Measurements from ENCODE around the gene SMIM34. TPM values are rescaled to one million over a fixed set of nuclear protein-coding genes. Genes with fewer than 3 reads are reported as not detected.
"Not testable (repeated sequence)": the region's sequence is repeated elsewhere in the genome, so short reads cannot be mapped to it uniquely, and the experiment has no call there.

The SMIM34 gene
- total RNA-seq, 2 donors from 2014 or later = not detected

GRCh38 chr21:34404742-34405141, 19.0 kb downstream of the SMIM34 start:
- not testable (repeated sequence) for ATAC-seq (replicated peaks); H3K27ac Mint-ChIP-seq; H3K27me3 Mint-ChIP-seq; H3K4me3 Mint-ChIP-seq; H3K36me3 Mint-ChIP-seq (ENCODE audit: low read depth); H3K9me3 Mint-ChIP-seq; H3K4me1 Mint-ChIP-seq

GRCh38 chr21:34400522-34400921, 23.2 kb downstream of the SMIM34 start:
- H3K4me1 Mint-ChIP-seq; H3K4me3 Mint-ChIP-seq; H3K27ac Mint-ChIP-seq; H3K36me3 Mint-ChIP-seq (ENCODE audit: low read depth); H3K27me3 Mint-ChIP-seq; H3K9me3 Mint-ChIP-seq: not testable (repeated sequence)
- peak; percentile 54 for ATAC-seq (replicated peaks)

DNA sequence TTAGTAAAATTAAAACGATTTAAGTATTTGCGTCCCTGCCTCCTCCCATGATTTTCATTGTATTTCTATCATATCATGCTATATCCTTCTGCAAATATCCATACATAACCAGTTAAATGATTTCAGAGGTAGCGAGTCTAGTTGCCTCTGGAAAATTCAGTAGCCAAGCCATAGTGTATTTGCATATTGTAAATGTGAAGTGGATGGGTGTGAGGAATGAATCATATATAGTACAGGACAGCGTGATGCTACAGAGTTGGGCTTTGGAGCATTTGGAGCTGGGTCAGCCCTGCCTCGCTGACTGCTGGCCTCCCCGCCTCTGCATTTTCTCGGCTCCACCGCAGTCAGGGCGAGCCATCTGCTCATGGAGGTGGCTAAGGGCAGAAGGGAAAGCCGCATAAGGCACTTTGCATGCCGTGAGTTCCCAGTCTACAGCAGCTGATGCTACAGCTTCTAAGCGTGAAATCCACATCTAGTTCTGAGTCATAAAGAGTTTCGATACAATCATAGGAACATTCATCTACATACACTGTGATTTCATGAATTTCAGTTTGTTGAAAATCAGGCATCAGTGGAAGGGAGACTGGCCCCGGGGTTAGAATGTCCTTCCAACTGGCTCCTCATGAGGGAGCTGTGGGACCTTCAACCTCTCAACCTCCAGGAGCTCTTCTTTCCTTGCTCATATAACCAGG, 39.9 kb downstream of the SMIM34 start:
- H3K27ac Mint-ChIP-seq; H3K4me3 Mint-ChIP-seq; H3K9me3 Mint-ChIP-seq; H3K27me3 Mint-ChIP-seq; H3K36me3 Mint-ChIP-seq (ENCODE audit: low read depth); H3K4me1 Mint-ChIP-seq: not testable (repeated sequence)
- ATAC-seq (replicated peaks) = peak; percentile 96

- not testable (repeated sequence) for H3K36me3 Mint-ChIP-seq (ENCODE audit: low read depth); H3K9me3 Mint-ChIP-seq; H3K4me3 Mint-ChIP-seq; H3K4me1 Mint-ChIP-seq; ATAC-seq (replicated peaks); H3K27me3 Mint-ChIP-seq; H3K27ac Mint-ChIP-seq
These were observed 40.6 kb downstream of the SMIM34 start for GRCh38 chr21:34383138-34383537.

DNA sequence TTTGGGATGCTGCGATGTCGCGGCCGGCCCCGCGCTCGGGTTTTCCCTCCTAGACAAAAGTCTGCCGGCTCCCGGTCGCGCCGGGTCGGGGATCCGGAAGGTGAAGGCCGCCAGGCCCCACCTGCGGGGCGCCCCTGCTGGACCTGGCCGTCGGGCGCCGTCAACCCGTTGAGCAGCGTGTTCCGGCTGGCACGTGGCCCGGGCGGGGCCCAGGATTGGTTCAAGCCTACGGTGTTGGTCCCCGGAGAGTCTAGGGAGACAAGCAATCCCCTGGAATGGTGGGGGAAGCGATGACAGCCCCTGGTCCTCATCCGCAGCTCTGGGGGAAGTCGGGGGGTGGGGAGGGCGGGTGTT, 48.2 kb downstream of the SMIM34 start:
- H3K27me3 Mint-ChIP-seq; H3K4me3 Mint-ChIP-seq; H3K9me3 Mint-ChIP-seq; H3K36me3 Mint-ChIP-seq (ENCODE audit: low read depth); H3K4me1 Mint-ChIP-seq; H3K27ac Mint-ChIP-seq: not testable (repeated sequence)
- peak; percentile 80 for ATAC-seq (replicated peaks)

DNA sequence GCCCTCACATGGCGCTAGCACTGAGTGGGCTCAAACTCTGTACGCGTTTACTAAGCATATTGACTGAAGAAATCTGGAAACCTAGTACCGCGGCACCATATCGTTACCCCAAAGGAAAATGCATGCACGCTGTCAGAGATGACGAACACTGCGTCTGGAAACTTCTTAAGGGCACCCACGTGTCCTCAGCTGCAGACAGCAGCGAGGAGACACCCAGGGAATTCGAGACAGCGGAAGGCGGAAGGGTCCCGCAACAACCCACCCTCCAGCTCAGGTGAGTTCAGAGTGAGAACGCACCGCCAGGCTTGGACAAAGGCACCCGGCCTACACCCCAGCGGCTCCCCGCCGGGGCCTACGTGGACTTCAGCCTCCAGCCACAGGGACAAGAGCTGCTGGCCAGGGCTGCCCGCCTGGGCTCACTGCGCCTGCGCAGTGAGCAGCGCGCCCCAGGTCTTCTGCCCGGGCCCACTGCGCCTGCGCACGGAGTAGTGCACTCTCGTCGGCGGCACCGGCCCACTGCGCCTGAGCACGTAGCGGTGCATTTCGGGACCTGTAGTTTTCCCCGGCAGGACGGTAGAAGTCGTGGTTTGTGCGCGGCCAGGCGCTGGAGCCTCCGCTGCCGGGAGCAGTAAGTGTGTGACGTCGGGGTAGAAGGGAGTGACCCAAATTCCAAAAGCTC, 48.7 kb downstream of the SMIM34 start, which contains the start of gene SMIM11:
Gene SMIM11, plus strand, starts transcription at position 568 of the 679 bp plus-strand sequence. CDS start 3,998 bp downstream, outside the sequence.
- not testable (repeated sequence) for H3K9me3 Mint-ChIP-seq; H3K4me1 Mint-ChIP-seq; H3K27me3 Mint-ChIP-seq; H3K27ac Mint-ChIP-seq; H3K4me3 Mint-ChIP-seq; H3K36me3 Mint-ChIP-seq (ENCODE audit: low read depth)
- peak; percentile 96 for ATAC-seq (replicated peaks)

GRCh38 chr21:34374462-34374861, 49.3 kb downstream of the SMIM34 start:
- not testable (repeated sequence) for H3K4me3 Mint-ChIP-seq; H3K4me1 Mint-ChIP-seq; H3K9me3 Mint-ChIP-seq; ATAC-seq (replicated peaks); H3K27me3 Mint-ChIP-seq; H3K36me3 Mint-ChIP-seq (ENCODE audit: low read depth); H3K27ac Mint-ChIP-seq

- peaks cover 14% of the 10 kb centered on the region for H3K27me3 Mint-ChIP-seq
- no peaks in the 10 kb centered on the region for H3K36me3 Mint-ChIP-seq (ENCODE audit: low read depth)
- no peaks in the 10 kb centered on the region for H3K9me3 Mint-ChIP-seq
- no peak overlapping the region for H3K27ac Mint-ChIP-seq
- no peaks in the 10 kb centered on the region for H3K4me1 Mint-ChIP-seq
- no peak for ATAC-seq (replicated peaks)
- no peak overlapping the region for H3K4me3 Mint-ChIP-seq
These were observed 51.4 kb downstream of the SMIM34 start for GRCh38 chr21:34372321-34372720.

DNA sequence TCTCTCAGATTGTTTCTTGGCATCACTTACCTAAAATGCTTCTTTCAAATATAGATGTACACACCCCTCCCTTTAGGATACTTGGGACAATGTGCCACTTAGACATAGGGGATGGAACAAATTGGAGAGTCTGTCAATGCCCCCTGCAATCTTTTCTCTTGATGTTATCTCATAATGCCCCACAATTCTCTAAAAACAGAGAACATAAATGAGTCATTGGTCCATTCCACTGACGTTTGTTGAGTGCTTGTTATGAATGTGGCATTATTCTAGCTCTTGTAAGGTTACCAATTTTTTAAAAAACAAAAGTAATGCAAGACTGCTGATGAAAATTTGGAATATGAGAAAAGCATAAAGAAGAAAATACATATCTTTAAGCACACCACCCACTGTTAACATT, 54.0 kb downstream of the SMIM34 start:
- no peaks in the 10 kb centered on the region for H3K36me3 Mint-ChIP-seq (ENCODE audit: low read depth)
- peaks cover 14% of the 10 kb centered on the region for H3K27me3 Mint-ChIP-seq
- no peak overlapping the region for H3K4me3 Mint-ChIP-seq
- ATAC-seq (replicated peaks) = peak; percentile 57
- H3K27ac Mint-ChIP-seq = no peak overlapping the region
- no peaks in the 10 kb centered on the region for H3K4me1 Mint-ChIP-seq
- H3K9me3 Mint-ChIP-seq = no peaks in the 10 kb centered on the region

Other genes with a start within 250 kb of the SMIM34 start
- not detected for gene KCNE2, start 59.9 kb downstream of the SMIM34 start, total RNA-seq
- 10 to 100 TPM in 1 of 2 donors, 1 to 10 TPM in 1; 4.4 to 20.0 TPM for gene SMIM11, start 48.4 kb downstream of the SMIM34 start, total RNA-seq
- gene KCNE1, start 88.3 kb upstream of the SMIM34 start, total RNA-seq = under 1 TPM in 1 of 2 donors, not detected in 1; 0.15 TPM
- 1 to 10 TPM; 4.9 to 6.3 TPM for gene RCAN1, start 191.2 kb upstream of the SMIM34 start, total RNA-seq
- gene CLIC6, start 245.0 kb upstream of the SMIM34 start, total RNA-seq = under 1 TPM; 0.11 to 0.13 TPM

All from activated T-helper 17 cell treated with anti-CD3 and anti-CD28 coated beads, Interleukin-2, amount 50 U/mL, for 72 hours (primary cell).